Stimulated activated CD8-positive, alpha-beta memory T cell treated with anti-CD3 and anti-CD28 coated beads, Interleukin-12 subunit alpha, Interleukin-12 subunit beta, amount 100 ng/mL, for 4 hours (primary cell): ENCODE measurements around the gene AP3B1.

ENCODE experiments used
- DNase-seq: peaks from one replicate; pipeline ENCODE4 v3.0.0-alpha.2; 2020; ENCODE audit warnings: low read depth

The AP3B1 gene

GRCh38 chr5:78294248-78295034 lies at the start of gene AP3B1:
Gene AP3B1 (minus strand): TSS chr5:78294698. CDS start chr5:78294579, 119 bp downstream.
- DNase-seq = peak; percentile 95

- no peak for DNase-seq
These were observed 46.9 kb upstream of the AP3B1 start for GRCh38 chr5:78341440-78341839.

- DNase-seq = no peak
These were observed 45.3 kb upstream of the AP3B1 start for GRCh38 chr5:78339617-78340436.

- DNase-seq = no peak
These were observed 42.2 kb upstream of the AP3B1 start for GRCh38 chr5:78336698-78337097.

- DNase-seq = no peak
These were observed 41.5 kb upstream of the AP3B1 start for GRCh38 chr5:78335976-78336375.

GRCh38 chr5:78334811-78335210 lies 40.3 kb upstream of the AP3B1 start:
- DNase-seq = no peak

GRCh38 chr5:78331523-78332080 lies 37.1 kb upstream of the AP3B1 start:
- DNase-seq = no peak

- DNase-seq = no peak
These were observed 34.2 kb upstream of the AP3B1 start for GRCh38 chr5:78328585-78329173.

GRCh38 chr5:78327761-78328510 lies 33.4 kb upstream of the AP3B1 start:
- DNase-seq = no peak

GRCh38 chr5:78326930-78327329 lies 32.4 kb upstream of the AP3B1 start:
- DNase-seq = no peak

- DNase-seq = no peak
These were observed 28.7 kb upstream of the AP3B1 start for GRCh38 chr5:78323241-78323640.

- DNase-seq = no peak
These were observed 25.9 kb upstream of the AP3B1 start for GRCh38 chr5:78320401-78320800.

- no peak for DNase-seq
These were observed 23.8 kb upstream of the AP3B1 start for GRCh38 chr5:78318337-78318736.

GRCh38 chr5:78317515-78317914 lies 23.0 kb upstream of the AP3B1 start:
- DNase-seq = no peak

- DNase-seq = no peak
These were observed 14.2 kb upstream of the AP3B1 start for GRCh38 chr5:78308703-78309102.

GRCh38 chr5:78300464-78301045 lies 6.1 kb upstream of the AP3B1 start:
- no peak for DNase-seq

- DNase-seq = peak; percentile 27
These were observed 800 bp upstream of the AP3B1 start for GRCh38 chr5:78295035-78295961.

GRCh38 chr5:78293851-78294247 lies 649 bp downstream of the AP3B1 start:
- no peak for DNase-seq

- no peak for DNase-seq
These were observed 2.8 kb downstream of the AP3B1 start for GRCh38 chr5:78291687-78292086.

- DNase-seq = no peak
These were observed 4.6 kb downstream of the AP3B1 start for GRCh38 chr5:78289911-78290310.
